SKM-1 (cell line): ENCODE measurements around the gene PTX3.

ENCODE experiments used
- DNase-seq: peaks from one replicate; lab custom pipeline; 2025; ENCODE audit not compliant: unreplicated experiment; lab: John Stamatoyannopoulos, UW

PTX3 gene

DNA sequence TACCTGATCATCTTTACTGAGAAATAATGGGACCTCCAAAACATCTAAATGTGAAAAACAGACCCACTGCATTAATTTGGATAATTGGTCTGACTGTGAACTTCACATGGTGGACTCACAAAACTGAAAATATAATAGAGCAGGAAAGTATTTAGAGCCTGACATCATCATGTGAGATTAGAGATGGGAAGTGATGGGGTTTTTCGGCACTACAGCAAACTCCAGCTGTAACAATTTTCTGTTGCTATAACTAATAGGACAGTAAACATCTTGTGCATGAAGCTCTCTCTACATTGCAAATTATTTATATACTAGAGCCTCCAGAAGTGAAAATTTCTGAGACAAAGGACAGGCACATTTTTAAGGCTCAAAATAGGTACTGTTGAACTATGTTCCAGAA lies 34.4 kb downstream of the PTX3 start:
- DNase-seq: no peak

DNA sequence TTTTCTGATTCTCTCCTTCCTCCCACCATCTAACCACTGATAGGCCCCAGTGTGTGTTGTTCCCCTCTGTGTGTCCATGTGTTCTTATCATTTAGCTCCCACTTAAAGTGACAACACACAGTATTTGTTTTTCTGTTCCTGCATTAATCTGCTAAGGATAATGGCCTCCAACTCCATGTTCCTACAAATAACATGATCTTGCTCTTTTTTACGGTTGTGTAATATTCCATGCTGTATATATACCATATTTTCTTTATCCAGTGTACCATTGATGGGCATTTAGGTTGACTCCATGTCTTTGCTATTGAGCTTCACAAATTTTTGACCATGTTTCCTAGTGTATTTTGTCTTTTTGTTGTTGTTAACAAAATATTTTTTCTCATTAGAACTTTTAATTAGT lies 36.0 kb downstream of the PTX3 start:
- no peak for DNase-seq

DNA sequence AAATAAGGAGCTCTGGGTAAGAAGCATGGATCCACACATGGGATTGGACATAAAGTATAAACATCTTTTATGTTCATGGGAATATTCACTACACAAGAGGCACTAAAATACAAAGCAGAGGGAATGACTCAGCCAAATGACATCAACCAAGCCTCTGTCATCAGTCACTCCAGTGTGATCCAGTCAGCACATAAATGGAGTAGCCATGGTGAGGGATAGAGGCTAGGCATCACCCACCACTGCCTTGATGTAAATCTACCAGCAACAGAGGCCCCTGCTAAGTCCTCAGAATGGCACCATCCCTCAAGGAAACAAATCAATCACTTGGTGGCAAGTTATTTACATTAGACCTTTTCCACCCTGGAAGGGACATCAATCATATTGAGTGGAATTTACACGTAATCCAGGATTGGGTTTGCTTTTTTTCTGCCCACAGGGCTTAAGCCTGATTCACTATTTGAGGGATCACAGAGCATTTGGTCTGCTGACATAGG lies 39.3 kb downstream of the PTX3 start:
- DNase-seq: no peak

DNA sequence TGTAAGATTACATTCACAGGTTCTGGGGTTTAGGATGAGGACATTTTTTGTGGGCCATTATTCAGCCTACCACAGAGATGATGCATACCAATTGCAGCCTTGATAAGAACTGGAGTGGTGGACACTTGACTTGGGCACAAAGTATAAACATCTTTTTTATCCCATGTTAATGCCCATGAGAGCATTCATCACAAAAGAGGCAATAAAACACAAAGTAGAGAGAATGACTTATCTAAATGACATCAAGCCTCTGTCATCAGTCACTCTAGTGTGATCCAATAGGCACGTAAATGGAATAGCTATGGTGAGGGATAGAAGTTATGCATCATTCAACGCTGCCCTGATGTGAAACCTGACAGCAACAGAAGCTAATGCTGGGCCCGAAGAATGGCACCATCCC lies 40.8 kb downstream of the PTX3 start:
- DNase-seq: no peak

DNA sequence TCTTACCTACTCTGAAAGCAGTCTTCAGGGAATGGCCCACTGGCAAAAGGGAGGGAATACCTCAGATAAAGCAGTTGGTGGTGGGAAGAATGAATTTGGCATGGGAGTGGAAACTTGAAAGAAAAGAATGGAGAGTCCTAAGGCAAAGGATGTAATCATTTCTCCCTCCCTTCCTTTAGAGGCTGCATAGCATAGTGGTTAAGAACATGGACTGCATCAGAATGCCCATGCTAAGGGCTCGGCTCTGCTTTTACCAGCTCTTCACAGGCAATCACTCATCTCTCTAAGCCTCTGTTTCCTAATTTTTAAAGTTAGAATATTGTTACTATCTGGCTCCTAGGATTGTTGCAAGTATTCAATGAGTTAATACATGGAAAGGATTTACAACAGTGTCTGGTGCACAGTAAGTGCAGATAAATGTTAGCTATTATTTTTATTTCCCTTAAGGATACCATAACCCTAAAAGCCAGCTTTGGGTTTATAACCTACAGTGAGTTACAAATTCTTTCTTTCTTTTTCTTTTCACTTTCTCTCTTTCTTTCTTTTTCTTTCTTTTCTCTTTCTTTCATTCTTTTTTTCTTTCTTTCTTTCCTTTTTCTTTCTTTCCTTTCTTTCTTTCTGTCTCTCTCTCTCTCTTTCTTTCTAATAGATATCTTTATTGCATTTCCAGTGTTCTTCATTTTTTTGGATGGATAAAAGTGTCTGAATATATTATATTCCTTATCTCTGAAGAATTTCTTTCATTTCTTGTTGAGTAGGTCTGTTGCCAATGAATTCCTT lies 43.0 kb downstream of the PTX3 start:
- DNase-seq: no peak

DNA sequence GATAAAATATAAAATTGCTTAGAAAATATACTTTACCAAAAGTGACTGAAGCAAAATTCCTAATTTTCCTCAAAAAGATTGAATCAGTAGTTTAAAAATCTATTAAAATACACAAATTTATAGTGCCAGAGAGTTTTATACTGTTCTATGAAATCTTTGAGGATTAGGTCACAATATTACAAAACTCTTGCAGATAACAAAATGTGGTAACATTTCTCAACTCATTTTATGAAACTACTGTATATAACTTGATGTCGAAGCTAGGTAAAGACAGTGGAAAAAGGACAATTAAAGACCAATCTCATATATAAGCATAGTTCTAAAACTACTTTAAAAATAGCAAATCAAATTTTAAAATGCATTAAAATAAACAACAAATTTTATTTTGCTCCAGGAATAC lies 50.7 kb downstream of the PTX3 start:
- DNase-seq: peak; percentile 4

DNA sequence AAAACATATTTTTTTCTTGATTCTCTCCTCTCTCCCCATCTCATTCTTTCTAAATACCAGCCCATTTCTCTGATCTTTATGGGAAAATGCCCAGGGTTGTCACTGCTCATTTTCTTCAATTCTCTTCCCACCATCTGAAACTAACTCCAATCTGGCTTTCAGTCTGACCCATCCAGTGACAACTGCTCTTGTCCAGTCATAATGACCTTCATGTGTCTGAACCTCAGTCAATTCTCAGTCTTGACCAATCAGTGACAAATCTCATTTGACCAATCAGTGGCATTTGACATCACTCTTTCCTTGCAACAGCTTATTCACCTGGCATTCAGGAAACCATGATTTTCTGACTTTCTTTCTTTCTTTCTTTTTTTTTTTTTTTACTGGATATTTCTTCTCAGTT lies 51.5 kb downstream of the PTX3 start:
- DNase-seq: no peak

DNA sequence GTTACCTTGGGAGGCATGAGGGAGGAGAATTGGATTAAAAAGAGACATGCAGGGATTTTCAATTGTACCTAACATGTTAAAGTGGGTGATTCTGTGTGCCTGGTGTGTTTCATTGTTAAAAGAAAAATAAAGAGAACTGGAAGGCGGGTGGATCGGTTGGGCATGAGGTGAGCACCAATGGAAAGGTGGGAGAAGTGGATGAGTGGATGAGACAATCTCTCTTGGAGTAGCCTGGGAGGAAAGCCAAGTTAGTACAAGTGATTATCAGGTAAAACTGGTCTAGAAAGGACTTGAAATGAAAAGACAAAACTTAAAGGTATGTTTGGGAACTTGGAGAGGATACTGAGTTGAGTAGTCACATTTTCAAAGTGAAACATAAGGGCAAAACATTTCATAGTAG lies 54.5 kb downstream of the PTX3 start:
- DNase-seq: no peak
